Coronary artery (tissue), 2 donors: ENCODE results near the gene CCDC93.

ENCODE experiments used
- DNase-seq: peaks from one replicate; pipeline ENCODE4 v3.0.0-alpha.2; 2017; ENCODE audit warnings: low spot score
- H3K27ac ChIP-seq, 2 donors: fragments of 200-600 bp; sonication (generic); one replicate each; pipeline ENCODE4 v1.5.1; 2016 to 2019
- H3K4me3 ChIP-seq: fragments of 200-600 bp; sonication (generic); 2 replicates; pipeline ENCODE4 v1.5.1; 2016; ENCODE audit warnings: mild to moderate bottlenecking, moderate library complexity
- CTCF ChIP-seq: fragments of 200-600 bp; sonication (generic); IDR thresholded peaks from one replicate; pipeline ENCODE4 v1.5.1; 2019; ENCODE audit warnings: antibody characterized with exemption

The CCDC93 gene

GRCh38 chr2:117996525-117996924 is 17.3 kb downstream of the CCDC93 start:
- no peak for TF ChIP-seq CTCF
- no peak for DNase-seq
- H3K27ac ChIP-seq: no peak overlapping the region
- H3K4me3 ChIP-seq: no peak overlapping the region

GRCh38 chr2:117994729-117995128 is 19.1 kb downstream of the CCDC93 start:
- Histone ChIP-seq H3K4me3 (no peak overlapping the region), H3K27ac (no peak overlapping the region)
- DNase-seq: no peak
- TF ChIP-seq CTCF: no peak

GRCh38 chr2:117989854-117990438 is 23.9 kb downstream of the CCDC93 start:
- TF ChIP-seq CTCF: no peak
- no peak overlapping the region for H3K4me3 ChIP-seq
- no peak for DNase-seq
- H3K27ac ChIP-seq: no peak overlapping the region

DNA sequence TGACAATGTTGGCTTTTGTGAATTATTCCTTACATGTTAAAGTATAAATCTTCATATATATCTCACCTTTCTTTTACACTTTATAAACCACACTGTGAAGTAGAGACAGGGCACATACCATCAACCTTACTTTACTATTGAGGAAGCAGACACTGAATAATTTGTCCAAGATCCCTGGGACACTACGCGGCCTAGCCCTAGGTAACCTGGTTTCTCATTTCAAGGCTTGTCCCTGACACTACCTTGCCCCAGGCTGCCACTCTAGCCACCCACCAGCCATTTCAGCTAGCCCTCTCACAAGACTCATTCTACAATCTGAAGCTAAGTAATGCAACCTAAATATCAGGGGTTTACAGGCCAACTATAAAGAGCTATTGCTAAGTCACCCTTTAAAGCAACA is 26.7 kb downstream of the CCDC93 start:
- DNase-seq: no peak
- Histone ChIP-seq H3K4me3 (no peak overlapping the region), H3K27ac (no peak overlapping the region)
- no peak for TF ChIP-seq CTCF

GRCh38 chr2:117985092-117985491 is 28.8 kb downstream of the CCDC93 start:
- Histone ChIP-seq H3K4me3 (no peak overlapping the region), H3K27ac (no peak overlapping the region)
- no peak for DNase-seq
- TF ChIP-seq CTCF: no peak

GRCh38 chr2:117984208-117984607 is 29.7 kb downstream of the CCDC93 start:
- no peak overlapping the region for H3K27ac ChIP-seq
- H3K4me3 ChIP-seq: no peak overlapping the region
- DNase-seq: no peak
- TF ChIP-seq CTCF: no peak

DNA sequence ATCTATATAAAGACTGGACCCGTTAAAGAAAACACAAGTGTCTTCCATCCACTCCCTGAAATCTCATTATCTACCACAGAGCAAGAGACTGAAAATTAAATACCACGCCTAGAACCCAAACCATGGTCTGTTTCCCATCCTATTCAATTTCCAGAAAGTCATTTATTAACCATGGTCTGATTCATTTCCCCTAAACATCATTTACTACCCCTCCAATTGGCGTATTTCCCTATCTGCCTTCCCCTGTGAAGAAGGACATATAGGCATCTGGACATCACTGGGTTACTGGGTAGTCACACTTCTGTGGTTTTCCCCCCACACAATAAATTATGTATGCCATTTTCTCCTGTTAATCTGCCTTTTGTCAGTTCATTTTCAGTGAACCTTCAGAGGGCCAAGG is 30.8 kb downstream of the CCDC93 start:
- H3K27ac ChIP-seq: no peak overlapping the region
- no peak for TF ChIP-seq CTCF
- no peak overlapping the region for H3K4me3 ChIP-seq
- DNase-seq: no peak
